Stimulated activated CD4-positive, alpha-beta T cell treated with anti-CD3 and anti-CD28 coated beads, TNF-alpha, amount 100 ng/mL, for 1 hour (primary cell): ENCODE measurements around the gene CARMIL3.

Experiments
- DNase-seq, 3 donors: peaks; one replicate each; pipeline ENCODE4 v3.0.0-alpha.2; 2020; ENCODE audit warnings: low read depth in 3 of 3, low spot score in 1 of 3

The CARMIL3 gene

GRCh38 chr14:24113801-24114531 is 62.2 kb downstream of the CARMIL3 start:
- DNase-seq = peak; percentile 43 to 56 (median 43)

- peak; percentile 93 to 96 (median 95) for DNase-seq
These were observed 63.0 kb downstream of the CARMIL3 start, which contains the start of the genes DCAF11 and NRL for GRCh38 chr14:24114532-24115421. Gene DCAF11 (plus strand): TSS chr14:24114777. CDS start chr14:24115595, 818 bp downstream. Gene NRL (minus strand): TSS chr14:24114949. CDS start chr14:24082848, 32,101 bp downstream.

GRCh38 chr14:24115422-24116127 is 63.8 kb downstream of the CARMIL3 start:
- no peak for DNase-seq

GRCh38 chr14:24116128-24116814 is 64.5 kb downstream of the CARMIL3 start:
- DNase-seq = no peak

GRCh38 chr14:24117179-24117578 is 65.4 kb downstream of the CARMIL3 start:
- DNase-seq = no peak
